GM18858 (cell line): ENCODE measurements around the gene MYO3B.
"Not testable (repeated sequence)": the region's sequence is repeated elsewhere in the genome, so short reads cannot be mapped to it uniquely, and the experiment has no call there.

ENCODE experiments used
- ATAC-seq: cut with Tn5 transposase; IDR thresholded peaks from one replicate; pipeline ENCODE4 v1.9.1; 2021; ENCODE audit not compliant: unreplicated experiment

MYO3B gene

GRCh38 chr2:170408461-170409163, 230.7 kb downstream of the MYO3B start:
- ATAC-seq = no peak

GRCh38 chr2:170409164-170409535, 231.2 kb downstream of the MYO3B start:
- ATAC-seq = no peak

GRCh38 chr2:170411660-170412059, 233.7 kb downstream of the MYO3B start:
- ATAC-seq = no peak

GRCh38 chr2:170420961-170421687, 243.2 kb downstream of the MYO3B start:
- ATAC-seq = no peak

GRCh38 chr2:170423919-170424318, 246.0 kb downstream of the MYO3B start:
- ATAC-seq = no peak

GRCh38 chr2:170425281-170425751, 247.4 kb downstream of the MYO3B start:
- ATAC-seq = no peak

GRCh38 chr2:170428868-170429267, 250.9 kb downstream of the MYO3B start:
- ATAC-seq = no peak

GRCh38 chr2:170432823-170433222, 254.9 kb downstream of the MYO3B start:
- no peak for ATAC-seq

GRCh38 chr2:170433448-170433847, 255.5 kb downstream of the MYO3B start:
- no peak for ATAC-seq

GRCh38 chr2:170434396-170434795, 256.4 kb downstream of the MYO3B start:
- ATAC-seq = not testable (repeated sequence)

GRCh38 chr2:170434900-170435621, 257.1 kb downstream of the MYO3B start:
- no peak for ATAC-seq

GRCh38 chr2:170436077-170436943, 258.4 kb downstream of the MYO3B start:
- ATAC-seq = no peak

GRCh38 chr2:170446078-170446477, 268.1 kb downstream of the MYO3B start:
- no peak for ATAC-seq

GRCh38 chr2:170449034-170449433, 271.1 kb downstream of the MYO3B start:
- no peak for ATAC-seq

GRCh38 chr2:170454471-170455372, 276.8 kb downstream of the MYO3B start:
- no peak for ATAC-seq

- no peak for ATAC-seq
These were observed 277.9 kb downstream of the MYO3B start for GRCh38 chr2:170455617-170456426.

GRCh38 chr2:170456914-170457313, 279.0 kb downstream of the MYO3B start:
- no peak for ATAC-seq

- ATAC-seq = no peak
These were observed 279.8 kb downstream of the MYO3B start for GRCh38 chr2:170457742-170458141.

GRCh38 chr2:170461889-170462288, 283.9 kb downstream of the MYO3B start:
- ATAC-seq = no peak
